PC-3 (cell line): ENCODE results near the gene LIM2. TPM values are rescaled to one million over a fixed set of nuclear protein-coding genes. Genes with fewer than 3 reads are reported as not detected.

Experiments
- ATAC-seq: fragments of 200-7000 bp; cut with Tn5 transposase; 2 replicates; pipeline ENCODE4 v1.9.1; 2020; ENCODE audit warnings: mild to moderate bottlenecking, moderate library complexity
- BruUV-seq: library from RNA; stranded (reverse); fragments of 400-500 nt; replicated peaks from 2 replicates; lab custom pipeline; 2021; lab: Mats Ljungman, UMichigan
- CTCF ChIA-PET: fragments of 300-600 bp; sonication (Branson Sonifier 250); formaldehyde crosslinking; loops from one replicate; lab custom pipeline; 2022; ENCODE audit warnings: antibody characterized with exemption; lab: Charles Lee
- POLR2A ChIA-PET: fragments of 300-600 bp; sonication (Branson Sonifier 250); formaldehyde crosslinking; loops from one replicate; lab custom pipeline; 2022; ENCODE audit warnings: antibody characterized with exemption; ENCODE audit not compliant: unreplicated experiment; lab: Charles Lee
- DNase-seq: peaks from one replicate; pipeline ENCODE4 v3.0.0-alpha.2; 2015
- H2AFZ ChIP-seq: fragments of 300-600 bp; sonication (generic); 2 replicates; pipeline ENCODE4 v1.6.0; 2016; ENCODE audit warnings: antibody characterized with exemption, low read length
- H3F3A ChIP-seq: fragments of 300-600 bp; sonication (generic); one replicate; pipeline ENCODE4 v1.6.0; 2017; ENCODE audit warnings: antibody characterized with exemption, low read length, control low read depth, mild to moderate bottlenecking; ENCODE audit not compliant: unreplicated experiment
- H3K27ac ChIP-seq: fragments of 300-600 bp; sonication (generic); 2 replicates; pipeline ENCODE4 v1.5.1; 2016; ENCODE audit warnings: mild to moderate bottlenecking, low read length
- H3K27me3 ChIP-seq: fragments of 300-600 bp; sonication (generic); 2 replicates; pipeline ENCODE4 v1.6.1; 2016; ENCODE audit warnings: low read length, mixed read lengths
- H3K36me3 ChIP-seq: fragments of 300-600 bp; sonication (generic); 2 replicates; pipeline ENCODE4 v1.6.1; 2016; ENCODE audit warnings: low read depth, mixed run types, low read length, mixed read lengths
- H3K4me1 ChIP-seq: fragments of 300-600 bp; sonication (generic); 2 replicates; pipeline ENCODE4 v1.5.1; 2016; ENCODE audit warnings: low read length; ENCODE audit not compliant: insufficient read depth
- H3K4me2 ChIP-seq: fragments of 300-600 bp; sonication (generic); 2 replicates; pipeline ENCODE4 v1.6.0; 2016; ENCODE audit warnings: low read length
- H3K4me3 ChIP-seq: fragments of 300-600 bp; sonication (generic); 2 replicates; pipeline ENCODE4 v1.5.1; 2016; ENCODE audit warnings: mild to moderate bottlenecking, low read length, mixed read lengths
- H3K79me2 ChIP-seq: fragments of 300-600 bp; sonication (generic); 2 replicates; pipeline ENCODE4 v1.6.1; 2017; ENCODE audit warnings: low read length, mixed read lengths
- H3K9ac ChIP-seq: fragments of 300-600 bp; sonication (generic); 2 replicates; pipeline ENCODE4 v1.6.0; 2016; ENCODE audit warnings: mild to moderate bottlenecking, low read length
- H3K9me2 ChIP-seq: fragments of 300-600 bp; sonication (generic); replicated peaks from 2 replicates; pipeline ENCODE4 v1.6.1; 2016; ENCODE audit warnings: mixed run types, low read length, mixed read lengths
- H3K9me3 ChIP-seq: fragments of 300-600 bp; sonication (generic); 2 replicates; pipeline ENCODE4 v1.6.1; 2016; ENCODE audit warnings: low read length, mixed read lengths
- H4K20me1 ChIP-seq: fragments of 300-600 bp; sonication (generic); 2 replicates; pipeline ENCODE4 v1.6.1; 2016; ENCODE audit warnings: low read length, mixed read lengths
- EZH2 ChIP-seq: fragments of 300-600 bp; sonication (generic); IDR thresholded peaks from one replicate; pipeline ENCODE4 v1.6.1; 2017; ENCODE audit warnings: antibody characterized with exemption, mild to moderate bottlenecking, low read length; ENCODE audit not compliant: unreplicated experiment
- EZH2phosphoT487 ChIP-seq: fragments of 300-600 bp; sonication (generic); IDR thresholded peaks from 2 replicates; pipeline ENCODE4 v1.6.1; 2018; ENCODE audit warnings: mild to moderate bottlenecking, antibody characterized with exemption, low read length, borderline replicate concordance
- intact Hi-C: fragments of 100-400 bp; cut with micrococcal nuclease; formaldehyde crosslinking; loops from 2 replicates; pipeline ENCODE4 v1.9.0; 2023
- total RNA-seq: library from RNA; depleted of rRNA; stranded (reverse); fragments of >200 nt; gene quantifications from 2 replicates; pipeline ENCODE4 v1.2.3, GENCODE V29; 2014
- TF ChIP-seq, protein P1 (sequence below): fragments of 300-600 bp; sonication (generic); conservative IDR thresholded peaks from 2 replicates; pipeline ENCODE4 v1.5.1; 2017; ENCODE audit warnings: antibody characterized with exemption, low read depth, mild to moderate bottlenecking, low read length

LIM2 gene
- total RNA-seq, 1 experiment from 2014 or later: not detected

DNA sequence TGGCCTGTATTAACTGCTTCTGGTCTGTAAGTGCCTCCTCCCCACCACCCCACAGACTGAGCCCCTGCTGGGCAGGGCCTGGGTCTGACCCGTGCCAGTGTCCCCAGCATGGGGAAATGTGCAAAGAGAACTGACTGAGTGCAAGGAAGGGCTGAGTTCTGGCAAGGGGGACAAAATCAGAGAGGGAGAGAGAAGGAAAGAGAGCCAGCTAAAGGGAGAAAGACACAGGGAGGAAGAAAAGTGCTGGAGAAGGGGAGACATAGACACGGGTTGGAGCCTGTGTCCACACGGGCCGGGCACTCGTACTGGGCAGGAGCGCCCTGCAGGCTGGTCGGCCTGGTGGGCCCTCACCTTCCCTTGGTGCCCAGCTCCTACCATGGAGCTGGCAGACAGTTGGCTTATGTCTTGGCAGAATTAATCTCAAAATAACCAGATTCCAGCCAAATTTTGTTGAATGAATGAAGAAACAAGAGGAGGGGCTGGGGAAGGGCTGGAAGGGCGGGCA is 16.5 kb downstream of the LIM2 start:
- ChIA-PET POLR2A (interaction anchor here (0.6 kb wide), 1 partner anchor 61 kb away, joined by 3 read pairs; no protein-coding TSS in a partner anchor), CTCF (no interaction called here)
- Histone ChIP-seq H3K27me3 (no peaks in the 10 kb centered on the region), H3K27ac (no peak overlapping the region), H2AFZ (no peak overlapping the region), H4K20me1 (no peaks in the 10 kb centered on the region), H3K79me2 (no peaks in the 10 kb centered on the region), H3K4me1 (peaks cover 6% of the 10 kb centered on the region; the same call in 1 of the 2 replicates), H3K36me3 (no peaks in the 10 kb centered on the region), H3F3A (no peaks in the 10 kb centered on the region), H3K9me2 (no peaks in the 10 kb centered on the region), H3K4me3 (no peak overlapping the region), H3K4me2 (no peak overlapping the region), H3K9me3 (no peaks in the 10 kb centered on the region), H3K9ac (no peak overlapping the region)
- TF ChIP-seq EZH2 (no peak), EZH2phosphoT487 (no peak)
- TF ChIP-seq, protein P1, sequence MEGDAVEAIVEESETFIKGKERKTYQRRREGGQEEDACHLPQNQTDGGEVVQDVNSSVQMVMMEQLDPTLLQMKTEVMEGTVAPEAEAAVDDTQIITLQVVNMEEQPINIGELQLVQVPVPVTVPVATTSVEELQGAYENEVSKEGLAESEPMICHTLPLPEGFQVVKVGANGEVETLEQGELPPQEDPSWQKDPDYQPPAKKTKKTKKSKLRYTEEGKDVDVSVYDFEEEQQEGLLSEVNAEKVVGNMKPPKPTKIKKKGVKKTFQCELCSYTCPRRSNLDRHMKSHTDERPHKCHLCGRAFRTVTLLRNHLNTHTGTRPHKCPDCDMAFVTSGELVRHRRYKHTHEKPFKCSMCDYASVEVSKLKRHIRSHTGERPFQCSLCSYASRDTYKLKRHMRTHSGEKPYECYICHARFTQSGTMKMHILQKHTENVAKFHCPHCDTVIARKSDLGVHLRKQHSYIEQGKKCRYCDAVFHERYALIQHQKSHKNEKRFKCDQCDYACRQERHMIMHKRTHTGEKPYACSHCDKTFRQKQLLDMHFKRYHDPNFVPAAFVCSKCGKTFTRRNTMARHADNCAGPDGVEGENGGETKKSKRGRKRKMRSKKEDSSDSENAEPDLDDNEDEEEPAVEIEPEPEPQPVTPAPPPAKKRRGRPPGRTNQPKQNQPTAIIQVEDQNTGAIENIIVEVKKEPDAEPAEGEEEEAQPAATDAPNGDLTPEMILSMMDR: no peak
- no TSS peak for BruUV-seq
- intact Hi-C loops: no loop called here
- DNase-seq (no peak), ATAC-seq (no peak)

DNA sequence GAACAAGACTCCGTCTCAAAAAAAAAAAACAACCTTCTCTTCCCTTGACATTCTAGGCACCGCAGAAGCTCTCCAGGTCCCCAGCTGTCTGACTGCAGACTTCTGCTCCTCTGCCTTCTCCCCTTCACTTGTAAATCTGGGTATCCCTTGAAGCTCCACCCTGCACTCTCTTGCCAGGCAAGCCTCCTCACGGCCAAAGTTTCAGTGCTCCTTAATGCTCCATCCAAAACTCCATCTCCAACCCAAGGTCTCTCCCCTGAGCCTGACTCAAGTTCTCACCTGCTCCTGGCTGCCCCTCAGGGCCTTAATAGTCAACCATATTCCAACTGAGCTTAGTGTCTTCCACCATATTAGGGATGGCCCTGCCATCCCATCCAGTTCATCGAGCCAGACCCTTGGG is 17.5 kb downstream of the LIM2 start:
- no peak overlapping the region for H3K9ac ChIP-seq
- no peaks in the 10 kb centered on the region for H3K9me3 ChIP-seq
- no peaks in the 10 kb centered on the region for H3K27me3 ChIP-seq
- BruUV-seq: no TSS peak
- POLR2A ChIA-PET: interaction anchor here (0.6 kb wide), 1 partner anchor 62 kb away, joined by 3 read pairs; no protein-coding TSS in a partner anchor
- DNase-seq: no peak
- H3K4me2 ChIP-seq: no peak overlapping the region
- peaks cover 13% of the 10 kb centered on the region for H3K4me1 ChIP-seq
- H3K27ac ChIP-seq: no peak overlapping the region
- H3K36me3 ChIP-seq: no peaks in the 10 kb centered on the region
- no peaks in the 10 kb centered on the region for H3K9me2 ChIP-seq
- H3K79me2 ChIP-seq: peaks cover 9% of the 10 kb centered on the region
- no peak overlapping the region for H2AFZ ChIP-seq
- ATAC-seq: no peak
- H4K20me1 ChIP-seq: no peaks in the 10 kb centered on the region
- H3F3A ChIP-seq: no peaks in the 10 kb centered on the region
- intact Hi-C loops: no loop called here
- TF ChIP-seq EZH2phosphoT487 (no peak), EZH2 (no peak)
- TF ChIP-seq, protein P1: no peak
- CTCF ChIA-PET: no interaction called here
- H3K4me3 ChIP-seq: no peak overlapping the region
